AG10803 (cell line): ENCODE measurements around the gene ADAMTS15.

ENCODE experiments used
- DNase-seq: peaks from one replicate; pipeline ENCODE4 v3.0.0; 2010; ENCODE audit warnings: low read depth
- H3K4me3 ChIP-seq: 2 replicates; pipeline ENCODE4 v1.5.1; 2011; ENCODE audit warnings: mild to moderate bottlenecking, low read length, control low read depth
- TF ChIP-seq, protein P1 (sequence below): conservative IDR thresholded peaks from 2 replicates; pipeline ENCODE4 v1.5.1; 2011; ENCODE audit warnings: mild to moderate bottlenecking, low read length, control low read depth, inconsistent platforms

The ADAMTS15 gene

DNA sequence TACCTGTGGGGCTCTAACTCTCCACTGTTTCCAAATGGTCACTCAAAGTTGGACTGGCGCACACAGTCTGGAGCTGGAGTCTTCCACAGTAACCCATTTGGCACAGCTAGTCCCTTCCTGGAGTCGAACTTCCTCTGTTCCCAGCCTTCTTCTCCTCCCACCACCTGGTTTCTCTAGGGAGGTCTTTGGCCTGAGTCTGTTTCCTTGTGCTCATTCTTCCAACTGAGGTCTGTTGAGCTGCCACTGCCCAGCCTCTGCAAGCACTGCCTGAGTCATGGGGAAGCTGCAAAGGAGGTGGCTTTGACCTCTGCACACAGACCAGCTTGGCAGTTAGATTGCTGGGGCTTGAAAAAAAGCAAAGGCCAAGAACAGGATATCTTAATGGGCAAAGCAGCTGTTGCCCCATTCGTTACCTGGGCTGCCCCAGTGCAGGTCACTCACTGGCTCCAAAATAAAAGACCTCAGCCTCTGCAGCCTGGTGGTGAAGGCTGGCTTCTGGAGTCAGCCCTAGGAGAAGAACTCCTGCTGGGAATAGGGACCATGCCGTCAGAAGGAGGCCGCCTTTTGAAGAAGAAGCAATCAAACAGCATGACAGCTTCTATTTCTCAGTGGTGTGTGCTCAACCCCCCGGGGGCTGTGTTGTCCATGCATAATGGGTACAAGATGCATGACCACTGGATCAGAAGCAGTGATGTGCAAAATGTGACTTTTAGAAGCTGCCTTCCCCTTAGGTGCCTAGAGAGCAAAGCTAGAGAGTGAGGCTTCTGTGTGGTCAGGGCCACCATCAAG is 3.0 kb downstream of the ADAMTS15 start:
- TF ChIP-seq, protein P1, sequence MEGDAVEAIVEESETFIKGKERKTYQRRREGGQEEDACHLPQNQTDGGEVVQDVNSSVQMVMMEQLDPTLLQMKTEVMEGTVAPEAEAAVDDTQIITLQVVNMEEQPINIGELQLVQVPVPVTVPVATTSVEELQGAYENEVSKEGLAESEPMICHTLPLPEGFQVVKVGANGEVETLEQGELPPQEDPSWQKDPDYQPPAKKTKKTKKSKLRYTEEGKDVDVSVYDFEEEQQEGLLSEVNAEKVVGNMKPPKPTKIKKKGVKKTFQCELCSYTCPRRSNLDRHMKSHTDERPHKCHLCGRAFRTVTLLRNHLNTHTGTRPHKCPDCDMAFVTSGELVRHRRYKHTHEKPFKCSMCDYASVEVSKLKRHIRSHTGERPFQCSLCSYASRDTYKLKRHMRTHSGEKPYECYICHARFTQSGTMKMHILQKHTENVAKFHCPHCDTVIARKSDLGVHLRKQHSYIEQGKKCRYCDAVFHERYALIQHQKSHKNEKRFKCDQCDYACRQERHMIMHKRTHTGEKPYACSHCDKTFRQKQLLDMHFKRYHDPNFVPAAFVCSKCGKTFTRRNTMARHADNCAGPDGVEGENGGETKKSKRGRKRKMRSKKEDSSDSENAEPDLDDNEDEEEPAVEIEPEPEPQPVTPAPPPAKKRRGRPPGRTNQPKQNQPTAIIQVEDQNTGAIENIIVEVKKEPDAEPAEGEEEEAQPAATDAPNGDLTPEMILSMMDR, result no peak
- no peak overlapping the region for H3K4me3 ChIP-seq
- no peak for DNase-seq

DNA sequence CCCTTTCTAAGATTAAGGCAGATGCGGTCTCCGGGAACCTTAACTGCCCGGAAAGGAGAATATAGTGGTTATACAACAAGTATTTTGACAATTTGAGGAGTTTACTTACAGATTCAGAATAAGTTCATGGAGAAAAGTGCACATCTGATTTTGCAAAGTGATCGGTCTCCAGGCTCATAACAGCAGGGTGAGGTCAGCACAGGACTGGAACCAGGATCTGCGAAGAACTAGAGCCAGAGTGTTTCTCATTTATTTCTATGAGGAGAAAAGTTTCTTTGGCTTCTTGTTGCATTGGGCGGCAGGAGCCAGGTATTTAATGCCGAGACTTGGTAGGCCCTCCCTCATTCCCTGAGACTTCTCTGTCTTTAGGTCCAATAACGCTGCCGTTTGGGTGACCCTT is 3.7 kb downstream of the ADAMTS15 start:
- TF ChIP-seq, protein P1, result no peak
- no peak overlapping the region for H3K4me3 ChIP-seq
- DNase-seq, result no peak

DNA sequence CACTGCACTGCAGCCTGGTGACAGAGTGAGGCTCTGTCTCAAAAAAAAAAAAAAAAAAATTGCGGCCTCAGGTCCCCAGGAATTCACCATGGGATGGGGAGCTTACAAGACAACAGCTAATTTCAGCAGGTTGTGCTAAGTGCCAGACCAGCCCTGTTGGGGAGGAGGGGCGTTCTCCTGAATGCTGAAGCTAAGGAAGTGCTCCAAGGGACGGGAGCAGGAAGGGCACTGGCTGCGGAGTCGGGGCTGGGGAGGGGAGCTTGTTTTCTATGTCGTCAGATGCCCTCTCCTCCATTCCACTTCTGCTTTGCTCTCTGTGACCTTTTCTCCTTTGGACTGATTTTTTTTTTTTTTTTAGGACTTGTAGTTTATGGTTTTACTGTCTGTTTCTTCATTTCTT is 4.5 kb downstream of the ADAMTS15 start:
- TF ChIP-seq, protein P1, result no peak
- no peak for DNase-seq
- H3K4me3 ChIP-seq, result no peak overlapping the region

DNA sequence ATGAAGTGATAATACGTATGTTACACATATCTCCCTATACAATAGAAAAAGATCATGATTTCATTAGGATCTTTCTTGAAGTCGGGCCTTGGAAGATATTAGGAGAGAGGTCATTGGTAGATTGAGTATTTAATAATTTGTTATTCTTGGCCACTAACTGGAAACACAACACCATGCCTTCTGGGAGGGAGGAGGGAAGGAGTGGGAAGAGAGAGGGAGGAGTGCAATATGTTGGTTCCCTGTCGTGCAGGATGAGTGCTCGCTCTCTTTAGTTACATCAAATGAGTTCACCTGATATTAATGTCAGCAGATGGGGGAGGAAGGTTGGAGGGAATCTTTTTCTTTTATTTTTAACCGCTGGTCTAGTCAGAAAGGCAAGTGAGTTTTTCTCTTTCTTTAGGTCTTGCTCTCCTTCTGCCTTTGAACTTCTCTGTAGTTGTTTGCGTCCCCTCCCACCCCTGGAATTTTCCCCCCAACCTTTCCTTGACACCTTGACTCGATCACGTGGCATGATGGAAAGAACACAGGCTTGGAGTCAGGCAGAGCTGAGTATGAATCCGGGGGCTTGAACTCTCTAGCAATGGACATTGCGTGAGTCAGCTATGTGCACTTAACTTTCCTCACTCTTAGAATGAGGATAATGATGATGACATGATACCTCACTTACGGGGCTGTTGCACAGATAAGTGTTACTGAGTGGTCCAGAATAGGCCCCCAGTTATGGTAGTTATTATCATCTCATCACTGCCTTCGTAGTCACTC is 6.2 kb downstream of the ADAMTS15 start:
- no peak for DNase-seq
- H3K4me3 ChIP-seq, result no peak overlapping the region
- TF ChIP-seq, protein P1, result no peak

DNA sequence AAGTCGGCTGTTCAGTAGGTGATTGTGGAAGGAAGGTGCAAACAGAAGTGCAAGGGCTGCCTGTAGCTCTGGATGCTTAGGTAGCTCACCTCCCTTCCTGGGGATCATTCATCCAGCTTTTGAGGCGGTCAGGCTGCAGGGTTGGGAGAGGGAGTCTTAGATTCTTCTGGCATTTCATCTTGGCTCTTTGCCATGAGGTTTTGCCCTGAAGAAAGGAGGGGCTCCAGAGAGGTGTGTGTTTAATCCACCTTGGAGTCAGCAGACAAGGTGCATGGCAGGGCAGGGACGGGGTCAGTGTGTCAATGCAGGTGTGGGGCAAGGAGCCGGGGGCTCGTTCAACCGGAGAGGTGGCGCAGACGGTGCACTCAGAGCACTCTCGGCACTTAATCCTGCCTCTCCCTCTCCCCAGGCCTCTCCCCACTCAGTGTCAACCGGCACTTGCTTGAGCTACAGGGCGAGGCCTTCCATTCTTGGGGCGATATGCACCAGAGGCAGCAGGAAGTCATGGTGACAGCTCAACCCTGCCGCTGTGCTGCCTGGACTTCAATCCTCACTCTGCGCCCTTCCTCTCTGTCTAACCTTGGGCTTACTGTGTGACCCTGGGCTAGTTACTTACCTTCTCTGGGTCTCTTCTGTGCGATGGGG is 7.2 kb downstream of the ADAMTS15 start:
- no peak for DNase-seq
- TF ChIP-seq, protein P1, result no peak

DNA sequence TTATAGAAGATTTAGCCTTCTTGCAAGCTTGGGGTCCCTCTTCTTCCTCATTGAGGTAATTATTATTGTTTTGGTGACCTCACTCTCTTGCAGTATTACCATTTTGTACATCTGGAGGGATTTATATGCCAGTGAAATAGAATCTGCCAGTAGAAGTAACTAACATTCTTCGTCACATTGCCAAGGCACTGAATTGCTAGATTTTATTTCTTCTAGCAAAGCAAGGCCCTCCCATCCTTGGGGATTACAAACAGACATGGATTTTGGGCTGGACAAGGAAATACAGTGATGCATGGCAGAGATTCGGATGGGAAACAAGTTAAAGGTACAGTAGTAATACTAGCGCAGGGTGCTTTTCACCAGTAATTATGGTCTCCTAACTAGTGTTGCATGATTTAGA is 7.8 kb downstream of the ADAMTS15 start:
- H3K4me3 ChIP-seq, result no peak overlapping the region
- peak; percentile 32 for DNase-seq
- TF ChIP-seq, protein P1, result no peak

More for the DNA sequence above, 7.2 kb downstream of the ADAMTS15 start:
- no peak overlapping the region for H3K4me3 ChIP-seq
